Hindlimb muscle (tissue), 1 donor: ENCODE data around the gene SPATC1L. TPM values are rescaled to one million over a fixed set of nuclear protein-coding genes. Genes with fewer than 3 reads are reported as not detected.
"Not testable (repeated sequence)": the region's sequence is repeated elsewhere in the genome, so short reads cannot be mapped to it uniquely, and the experiment has no call there.

Experiments used
- DNase-seq: peaks from one replicate; pipeline ENCODE4 v3.0.0-alpha.2; 2013
- polyA plus RNA-seq: library from polyadenylated mRNA; unstranded; fragments of 120-200 nt; gene quantifications from one replicate; pipeline ENCODE4 v1.2.1, GENCODE V29; 2013; ENCODE audit not compliant: insufficient read length

The SPATC1L gene
- polyA plus RNA-seq, 1 donor = 8.2 TPM

DNA sequence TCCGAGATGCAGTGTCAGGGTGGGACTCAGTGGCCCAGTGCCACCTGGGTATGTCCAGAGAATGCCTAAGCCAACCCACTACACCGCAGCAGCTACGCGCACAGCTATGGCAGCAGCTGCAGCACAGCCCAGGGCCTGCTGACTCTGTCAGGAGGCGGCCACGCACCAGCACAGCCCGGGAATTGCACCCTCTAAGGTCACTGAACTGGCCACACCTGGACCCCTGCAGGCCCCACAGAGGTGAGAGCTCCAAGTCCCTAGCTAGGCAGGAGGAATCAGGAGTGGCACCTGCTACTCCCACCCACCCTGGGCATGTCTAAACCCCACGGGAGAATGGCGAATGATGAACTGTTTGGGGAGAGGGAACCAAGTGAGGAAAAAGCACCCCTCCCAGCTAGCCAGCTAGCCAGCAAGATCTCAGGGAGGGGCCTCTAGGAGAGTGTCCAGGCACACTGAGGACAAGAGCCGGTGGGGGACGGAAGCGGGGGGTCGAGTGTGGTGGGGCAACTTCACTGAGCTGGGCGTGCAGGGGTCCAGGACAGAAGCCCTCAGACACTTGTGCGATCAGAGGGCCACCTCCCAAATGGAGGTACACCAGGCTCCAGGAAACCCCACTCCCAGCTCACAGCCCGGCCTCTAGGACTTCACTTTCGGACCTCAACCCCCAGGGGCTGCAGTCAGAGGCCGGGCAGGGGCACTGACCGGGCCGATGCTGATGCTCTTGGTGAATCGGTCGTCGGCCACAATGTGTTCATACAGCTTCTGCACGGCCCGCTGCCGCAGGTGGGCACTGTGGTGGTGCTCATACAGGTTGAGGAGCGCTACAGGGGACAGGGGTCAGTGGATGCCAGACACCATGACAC, 30.4 kb upstream of the SPATC1L start:
- DNase-seq = no peak

- no peak for DNase-seq
Measured at GRCh38 chr21:46213620-46214286, 29.5 kb upstream of the SPATC1L start.

GRCh38 chr21:46212721-46213484, 28.6 kb upstream of the SPATC1L start:
- no peak for DNase-seq

- no peak for DNase-seq
Measured at GRCh38 chr21:46211786-46212720, 27.8 kb upstream of the SPATC1L start.

- no peak for DNase-seq
Measured at GRCh38 chr21:46211376-46211775, 27.1 kb upstream of the SPATC1L start.

DNA sequence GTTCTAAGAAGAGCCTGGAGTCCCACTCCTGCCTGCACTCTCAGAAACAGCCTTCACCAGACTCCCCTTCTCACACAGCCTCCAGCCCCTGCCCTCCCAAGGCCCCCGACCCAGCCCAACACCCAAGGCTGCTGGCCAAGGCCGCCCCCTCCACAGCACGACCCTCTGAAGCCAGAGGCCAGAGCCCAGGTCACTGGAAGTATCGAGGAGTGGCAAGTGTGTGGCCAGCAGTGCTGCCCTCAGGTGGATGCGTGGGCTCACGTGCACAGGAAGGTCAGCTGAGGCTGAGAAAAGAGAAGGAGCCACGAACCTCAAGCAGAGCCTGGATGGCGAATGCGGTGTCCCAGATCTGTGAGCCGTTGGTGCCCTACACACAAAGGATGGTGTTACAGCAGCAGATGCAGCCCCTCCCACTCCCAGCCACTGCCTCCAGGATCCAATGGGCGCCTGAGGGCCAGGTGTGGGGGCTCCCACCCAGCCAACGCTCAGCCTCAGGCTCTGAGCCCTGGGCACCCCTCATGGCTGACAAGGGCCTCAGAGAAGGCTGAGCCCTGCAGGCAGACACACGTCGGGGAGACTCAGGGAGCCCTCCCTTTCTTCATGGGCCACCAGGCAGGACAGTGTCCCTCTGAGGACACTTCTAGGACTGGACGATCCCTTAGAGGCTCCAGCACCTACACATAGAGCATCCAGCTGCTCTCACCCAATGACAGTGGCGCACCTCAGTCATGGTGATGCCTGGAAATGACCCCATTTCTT, 26.3 kb upstream of the SPATC1L start:
- DNase-seq = no peak

GRCh38 chr21:46208761-46209721, 24.8 kb upstream of the SPATC1L start:
- no peak for DNase-seq

- no peak for DNase-seq
Measured at GRCh38 chr21:46207920-46208591, 23.8 kb upstream of the SPATC1L start.

GRCh38 chr21:46207006-46207919, 23.0 kb upstream of the SPATC1L start:
- no peak for DNase-seq

GRCh38 chr21:46206163-46207005, 22.1 kb upstream of the SPATC1L start:
- DNase-seq = no peak

DNA sequence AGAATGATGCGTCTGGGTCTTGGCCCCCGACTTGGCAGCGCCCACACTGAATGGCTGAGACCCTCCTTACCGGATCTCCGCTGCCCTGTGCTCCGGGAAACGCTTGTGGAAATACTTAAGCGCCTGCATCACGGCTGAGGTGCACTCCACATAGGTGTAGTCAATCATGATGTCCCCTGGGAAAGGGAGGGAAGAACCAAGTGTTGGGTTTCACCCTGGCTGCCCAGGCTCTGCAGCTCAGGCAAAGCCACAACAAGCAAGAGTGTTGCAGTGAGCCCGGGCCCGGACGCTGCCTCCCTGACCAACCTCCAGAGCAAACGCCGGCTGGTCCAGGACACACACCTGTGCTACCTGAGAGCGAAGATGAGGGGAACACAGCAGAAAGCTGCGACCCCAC, 21.5 kb upstream of the SPATC1L start:
- DNase-seq = no peak

DNA sequence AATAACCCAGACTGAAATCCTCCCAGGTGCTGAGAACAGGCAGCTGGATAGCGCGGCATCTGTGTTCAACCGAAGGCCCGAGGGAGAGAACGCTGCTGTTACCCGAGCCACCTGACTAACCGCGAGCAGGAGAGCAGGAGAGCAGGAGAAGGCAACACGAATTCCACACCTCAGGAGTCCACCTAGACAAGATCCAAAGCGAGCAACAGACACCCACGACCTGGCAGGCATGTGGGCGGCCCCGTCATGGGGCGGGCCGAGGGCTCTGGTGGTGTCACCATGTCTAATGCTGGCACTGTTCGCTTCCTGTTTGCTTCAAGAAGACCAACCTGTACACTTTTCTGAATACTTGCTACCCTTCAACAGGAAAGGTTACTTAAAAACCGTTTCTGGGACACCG, 20.9 kb upstream of the SPATC1L start:
- no peak for DNase-seq

- DNase-seq = no peak
Measured at GRCh38 chr21:46203203-46203600, 18.9 kb upstream of the SPATC1L start.

DNA sequence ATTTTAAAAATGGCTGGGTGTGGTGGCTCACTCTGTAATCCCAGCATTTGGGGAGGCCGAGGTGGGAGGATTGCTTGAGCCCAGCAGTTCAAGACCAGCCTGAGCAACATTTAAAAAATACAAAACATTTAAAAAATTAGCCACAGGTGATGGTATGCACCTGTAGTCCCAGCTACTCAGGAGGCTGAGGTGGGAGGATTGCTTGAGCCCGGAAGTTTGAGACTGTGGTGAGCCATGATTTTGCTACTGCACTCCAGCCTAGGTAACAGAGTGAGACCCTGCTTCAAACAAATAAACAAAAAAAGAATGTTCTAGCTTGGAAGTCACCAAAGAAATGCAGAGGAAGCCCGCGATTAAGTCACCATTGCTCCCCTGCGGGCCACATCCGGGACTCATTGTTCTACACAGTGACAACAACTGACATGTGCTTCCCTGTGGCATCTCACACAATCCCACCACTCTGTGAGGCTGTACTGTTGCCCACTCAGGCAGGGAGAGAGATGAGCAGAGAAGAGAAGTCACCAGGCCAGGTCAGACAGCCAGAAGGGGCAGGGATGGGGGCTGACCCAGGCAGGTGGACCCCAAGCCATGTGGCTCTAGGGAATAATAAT, 18.4 kb upstream of the SPATC1L start:
- DNase-seq = no peak

GRCh38 chr21:46200877-46201803, 16.9 kb upstream of the SPATC1L start:
- DNase-seq = not testable (repeated sequence)
